Fibroblast of the aortic adventitia (primary cell): ENCODE results near the gene TAGLN3. TPM values are rescaled to one million over a fixed set of nuclear protein-coding genes. Genes with fewer than 3 reads are reported as not detected.
A peak's percentile ranks its signal among the peaks of the same experiment; 100 is the strongest.

ENCODE experiments used
- DNase-seq: peaks from one replicate; pipeline ENCODE4 v3.0.0-alpha.2; 2010; ENCODE audit warnings: low read depth
- H3K4me3 ChIP-seq: 2 replicates; pipeline ENCODE4 v1.5.1; 2011; ENCODE audit warnings: low read depth, mild to moderate bottlenecking, control low read depth, low read length, moderate library complexity
- CTCF ChIP-seq: IDR thresholded peaks from 2 replicates; pipeline ENCODE4 v1.5.1; 2011; ENCODE audit warnings: mild to moderate bottlenecking, low read length, control low read depth, inconsistent platforms; ENCODE audit not compliant: insufficient read depth
- total RNA-seq: library from RNA; depleted of rRNA; stranded (reverse); fragments of >200 nt; gene quantifications from 2 replicates; pipeline ENCODE4 v1.2.3, GENCODE V29; 2012; ENCODE audit warnings: low replicate concordance

TAGLN3 gene
- total RNA-seq, 1 donor = not detected

GRCh38 chr3:112041321-112041720 is 42.6 kb downstream of the TAGLN3 start:
- no peak for DNase-seq
- H3K4me3 ChIP-seq = no peak overlapping the region
- no peak for TF ChIP-seq CTCF

- H3K4me3 ChIP-seq = no peak overlapping the region
- no peak for TF ChIP-seq CTCF
Observed at GRCh38 chr3:112042842-112043280, 44.1 kb downstream of the TAGLN3 start.

GRCh38 chr3:112043621-112044201 is 45.0 kb downstream of the TAGLN3 start:
- no peak overlapping the region for H3K4me3 ChIP-seq
- peak; percentile 88 for TF ChIP-seq CTCF
- DNase-seq = peak; percentile 82

More at GRCh38 chr3:112042842-112043280, 44.1 kb downstream of the TAGLN3 start:
- DNase-seq = no peak

GRCh38 chr3:112046599-112046998 is 47.9 kb downstream of the TAGLN3 start:
- no peak for DNase-seq
- TF ChIP-seq CTCF = no peak
- H3K4me3 ChIP-seq = no peak overlapping the region

GRCh38 chr3:112047264-112047663 is 48.5 kb downstream of the TAGLN3 start:
- H3K4me3 ChIP-seq = no peak overlapping the region
- no peak for DNase-seq
- TF ChIP-seq CTCF = no peak

- DNase-seq = no peak
- TF ChIP-seq CTCF = no peak
- H3K4me3 ChIP-seq = no peak overlapping the region
Observed at GRCh38 chr3:112048911-112049310, 50.2 kb downstream of the TAGLN3 start.

GRCh38 chr3:112053229-112053628 is 54.5 kb downstream of the TAGLN3 start:
- TF ChIP-seq CTCF = no peak
- H3K4me3 ChIP-seq = no peak overlapping the region
- DNase-seq = no peak
